HCT116 (cell line): ENCODE results near the gene FAM50A.

ENCODE experiments used
- CEBPB ChIP-seq: IDR thresholded peaks from 2 replicates; pipeline ENCODE4 v1.6.1; 2012; ENCODE audit warnings: low read depth
- EGR1 ChIP-seq: IDR thresholded peaks from 2 replicates; pipeline ENCODE4 v1.6.1; 2012; ENCODE audit warnings: low read depth
- EZH2phosphoT487 ChIP-seq: fragments of 200-600 bp; IDR thresholded peaks from 2 replicates; pipeline ENCODE4 v1.6.1; 2018; ENCODE audit warnings: antibody characterized with exemption, borderline replicate concordance
- FOSL1 ChIP-seq: IDR thresholded peaks from 2 replicates; pipeline ENCODE4 v1.6.1; 2012; ENCODE audit warnings: low read depth
- POLR2A ChIP-seq: IDR thresholded peaks from 2 replicates; pipeline ENCODE4 v1.7.0; 2011; ENCODE audit warnings: borderline replicate concordance; ENCODE audit not compliant: insufficient read depth, insufficient read length; ENCODE audit errors: extremely low read depth
- POLR2AphosphoS5 ChIP-seq: IDR thresholded peaks from 2 replicates; pipeline ENCODE4 v1.6.1; 2011; ENCODE audit warnings: mild to moderate bottlenecking, low read depth, low read length, moderate library complexity
- RAD21 ChIP-seq: IDR thresholded peaks from 2 replicates; pipeline ENCODE4 v1.6.1; 2012; ENCODE audit warnings: low read depth, mild to moderate bottlenecking
- REST ChIP-seq: IDR thresholded peaks from 2 replicates; pipeline ENCODE4 v1.6.1; 2012; ENCODE audit warnings: low read depth
- YY1 ChIP-seq: IDR thresholded peaks from 2 replicates; pipeline ENCODE4 v1.6.1; 2011; ENCODE audit warnings: low read length, low read depth, moderate library complexity, mild to moderate bottlenecking; ENCODE audit not compliant: insufficient replicate concordance; ENCODE audit errors: extremely low read depth
- ZNF274 ChIP-seq: fragments of 200-500 bp; sonication (Bioruptor generic); IDR thresholded peaks from 2 replicates; pipeline ENCODE4 v1.6.1; 2014; ENCODE audit warnings: mild to moderate bottlenecking, low read depth, low read length, inconsistent platforms
- TF ChIP-seq, protein P1 (sequence below), 3 experiments: fragments of 200-600 bp in 1 of 3; sonication (generic) in 1 of 3; IDR thresholded peaks in 2 of 3; conservative IDR thresholded peaks in 1 of 3; 2 replicates each; pipeline ENCODE4 v1.5.1; 2012 to 2017; ENCODE audit warnings: low read depth in 2 of 3, low read length in 2 of 3, antibody characterized with exemption in 1 of 3, borderline replicate concordance in 1 of 3, control low read depth in 1 of 3, mild to moderate bottlenecking in 1 of 3, mixed read lengths in 1 of 3, mixed run types in 1 of 3, moderate library complexity in 1 of 3; ENCODE audit not compliant: insufficient read depth in 1 of 3
- TF ChIP-seq, protein P2 (sequence below): IDR thresholded peaks from 2 replicates; pipeline ENCODE4 v1.6.1; 2012
- TF ChIP-seq, protein P3 (sequence below): IDR thresholded peaks from 2 replicates; pipeline ENCODE4 v1.6.1; 2012

GRCh38 chrX:154397888-154398667, 45.9 kb upstream of the FAM50A start, which contains the start of gene RPL10:
- peak; percentile 74 for TF ChIP-seq YY1
- TF ChIP-seq, protein P1, sequence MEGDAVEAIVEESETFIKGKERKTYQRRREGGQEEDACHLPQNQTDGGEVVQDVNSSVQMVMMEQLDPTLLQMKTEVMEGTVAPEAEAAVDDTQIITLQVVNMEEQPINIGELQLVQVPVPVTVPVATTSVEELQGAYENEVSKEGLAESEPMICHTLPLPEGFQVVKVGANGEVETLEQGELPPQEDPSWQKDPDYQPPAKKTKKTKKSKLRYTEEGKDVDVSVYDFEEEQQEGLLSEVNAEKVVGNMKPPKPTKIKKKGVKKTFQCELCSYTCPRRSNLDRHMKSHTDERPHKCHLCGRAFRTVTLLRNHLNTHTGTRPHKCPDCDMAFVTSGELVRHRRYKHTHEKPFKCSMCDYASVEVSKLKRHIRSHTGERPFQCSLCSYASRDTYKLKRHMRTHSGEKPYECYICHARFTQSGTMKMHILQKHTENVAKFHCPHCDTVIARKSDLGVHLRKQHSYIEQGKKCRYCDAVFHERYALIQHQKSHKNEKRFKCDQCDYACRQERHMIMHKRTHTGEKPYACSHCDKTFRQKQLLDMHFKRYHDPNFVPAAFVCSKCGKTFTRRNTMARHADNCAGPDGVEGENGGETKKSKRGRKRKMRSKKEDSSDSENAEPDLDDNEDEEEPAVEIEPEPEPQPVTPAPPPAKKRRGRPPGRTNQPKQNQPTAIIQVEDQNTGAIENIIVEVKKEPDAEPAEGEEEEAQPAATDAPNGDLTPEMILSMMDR (IDR thresholded peaks at IDR 0.05 in 2 of 3, conservative IDR thresholded peaks at IDR 0.05 in 1 of 3; ENCODE audit: borderline replicate concordance in 1 of 3, insufficient read depth in 1 of 3, low read depth in 2 of 3, low read length in 2 of 3): no peak
- no peak for TF ChIP-seq RAD21
- TF ChIP-seq, protein P2, sequence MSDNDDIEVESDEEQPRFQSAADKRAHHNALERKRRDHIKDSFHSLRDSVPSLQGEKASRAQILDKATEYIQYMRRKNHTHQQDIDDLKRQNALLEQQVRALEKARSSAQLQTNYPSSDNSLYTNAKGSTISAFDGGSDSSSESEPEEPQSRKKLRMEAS: no peak
- TF ChIP-seq, protein P3, sequence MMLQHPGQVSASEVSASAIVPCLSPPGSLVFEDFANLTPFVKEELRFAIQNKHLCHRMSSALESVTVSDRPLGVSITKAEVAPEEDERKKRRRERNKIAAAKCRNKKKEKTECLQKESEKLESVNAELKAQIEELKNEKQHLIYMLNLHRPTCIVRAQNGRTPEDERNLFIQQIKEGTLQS: no peak
- peak; percentile 98 for TF ChIP-seq POLR2A
- peak; percentile 99 for TF ChIP-seq POLR2AphosphoS5
- no peak for TF ChIP-seq EZH2phosphoT487
- no peak for TF ChIP-seq EGR1
- TF ChIP-seq CEBPB: no peak
- TF ChIP-seq FOSL1: no peak
- TF ChIP-seq ZNF274: no peak
- no peak for TF ChIP-seq REST
